Stomach (tissue), 4 donors: Measurements from ENCODE around the gene TTLL1.
A peak's percentile ranks its signal among the peaks of the same experiment; 100 is the strongest.

ENCODE experiments used
- CTCF ChIP-seq, 7 experiments: fragments of 450-650 bp in 4 of 7; fragments of 200-600 bp in 3 of 7; sonication (generic) in 3 of 7; IDR thresholded peaks; one replicate each; pipeline ENCODE4 v1.5.1; 2016 to 2019; ENCODE audit warnings: antibody characterized with exemption in 7 of 7, control low read depth in 2 of 7, mild to moderate bottlenecking in 1 of 7
- EP300 ChIP-seq: sonication (generic); formaldehyde crosslinking; IDR thresholded peaks from one replicate; pipeline ENCODE4 v1.6.1; 2017; ENCODE audit warnings: antibody characterized with exemption
- POLR2A ChIP-seq, 4 donors: fragments of 450-650 bp; IDR thresholded peaks; one replicate each; pipeline ENCODE4 v1.6.1; 2016; ENCODE audit warnings: antibody characterized with exemption in 4 of 4, control low read depth in 2 of 4, mild to moderate bottlenecking in 1 of 4, moderate library complexity in 1 of 4
- POLR2AphosphoS5 ChIP-seq, 3 donors: sonication (generic); formaldehyde crosslinking; IDR thresholded peaks; one replicate each; pipeline ENCODE4 v1.6.1; 2016; ENCODE audit warnings: antibody characterized with exemption in 3 of 3

GRCh38 chr22:43110444-43110926 lies 21.3 kb upstream of the TTLL1 start, which contains the start of gene BIK:
- TF ChIP-seq POLR2AphosphoS5 (IDR thresholded peaks at IDR 0.05), result peak in 2 of 3 donors; percentile 30 to 56
- TF ChIP-seq POLR2A (IDR thresholded peaks at IDR 0.05), result peak in 1 of 4 donors; percentile 31
- peak in 1 of 7 experiments; percentile 9 for TF ChIP-seq CTCF (IDR thresholded peaks at IDR 0.05)
- TF ChIP-seq EP300, result no peak
